ENCODE data around the gene ANGPTL4. TPM values are rescaled to one million over a fixed set of nuclear protein-coding genes. Genes with fewer than 3 reads are reported as not detected.
A peak's percentile ranks its signal among the peaks of the same experiment; 100 is the strongest.

The ANGPTL4 gene
- total and polyA plus RNA-seq, 2 of the 13 experiments (the other 11 are each of a cell fraction or from before 2014, with no cell fraction given) = 0.80 to 21.7 TPM

DNA sequence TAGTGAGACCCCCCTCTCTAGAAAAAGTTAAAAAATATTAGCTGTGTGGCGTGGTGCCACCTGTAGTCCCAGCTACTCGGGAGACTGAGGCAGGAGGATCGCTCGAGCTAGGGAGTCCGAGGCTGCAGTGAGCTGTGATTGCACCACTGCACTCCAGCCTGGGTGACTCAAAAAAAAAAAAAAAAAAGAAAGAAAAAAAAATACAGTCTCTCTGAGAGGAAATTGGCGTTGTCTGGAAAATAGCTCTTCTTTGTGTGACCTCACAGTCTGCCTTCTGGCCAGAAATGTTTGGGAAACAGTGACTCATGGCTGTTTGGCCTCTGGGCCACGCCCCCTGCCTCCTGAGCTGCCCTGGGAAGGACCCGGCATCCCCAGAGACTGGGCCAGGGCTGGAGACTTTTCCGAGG lies 59.9 kb downstream of the ANGPTL4 start (continued):
- TF ChIP-seq, protein P1, sequence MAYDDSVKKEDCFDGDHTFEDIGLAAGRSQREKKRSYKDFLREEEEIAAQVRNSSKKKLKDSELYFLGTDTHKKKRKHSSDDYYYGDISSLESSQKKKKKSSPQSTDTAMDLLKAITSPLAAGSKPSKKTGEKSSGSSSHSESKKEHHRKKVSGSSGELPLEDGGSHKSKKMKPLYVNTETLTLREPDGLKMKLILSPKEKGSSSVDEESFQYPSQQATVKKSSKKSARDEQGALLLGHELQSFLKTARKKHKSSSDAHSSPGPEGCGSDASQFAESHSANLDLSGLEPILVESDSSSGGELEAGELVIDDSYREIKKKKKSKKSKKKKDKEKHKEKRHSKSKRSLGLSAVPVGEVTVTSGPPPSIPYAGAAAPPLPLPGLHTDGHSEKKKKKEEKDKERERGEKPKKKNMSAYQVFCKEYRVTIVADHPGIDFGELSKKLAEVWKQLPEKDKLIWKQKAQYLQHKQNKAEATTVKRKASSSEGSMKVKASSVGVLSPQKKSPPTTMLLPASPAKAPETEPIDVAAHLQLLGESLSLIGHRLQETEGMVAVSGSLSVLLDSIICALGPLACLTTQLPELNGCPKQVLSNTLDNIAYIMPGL (CRISPR knock-in tag; IDR thresholded peaks at IDR 0.05; ENCODE audit: borderline replicate concordance in 1 of 2, low read depth in 1 of 2) = peak in 1 of 2 experiments; percentile 33; a peak in 1 of 4 replicates
- TF ChIP-seq, protein P2, sequence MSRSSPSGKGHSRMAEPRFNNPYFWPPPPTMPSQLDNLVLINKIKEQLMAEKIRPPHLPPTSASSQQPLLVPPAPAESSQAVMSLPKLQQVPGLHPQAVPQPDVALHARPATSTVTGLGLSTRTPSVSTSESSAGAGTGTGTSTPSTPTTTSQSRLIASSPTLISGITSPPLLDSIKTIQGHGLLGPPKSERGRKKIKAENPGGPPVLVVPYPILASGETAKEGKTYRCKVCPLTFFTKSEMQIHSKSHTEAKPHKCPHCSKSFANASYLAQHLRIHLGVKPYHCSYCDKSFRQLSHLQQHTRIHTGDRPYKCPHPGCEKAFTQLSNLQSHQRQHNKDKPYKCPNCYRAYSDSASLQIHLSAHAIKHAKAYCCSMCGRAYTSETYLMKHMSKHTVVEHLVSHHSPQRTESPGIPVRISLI (CRISPR knock-in tag; IDR thresholded peaks at IDR 0.05; ENCODE audit: borderline replicate concordance) = peak; percentile 92
- TF ChIP-seq ZNF766 (CRISPR knock-in tag; IDR thresholded peaks at IDR 0.05; ENCODE audit: borderline replicate concordance) (no peak), KDM2A (CRISPR knock-in tag; IDR thresholded peaks at IDR 0.05; ENCODE audit: borderline replicate concordance, low read depth) (no peak), ZNF549 (CRISPR knock-in tag; IDR thresholded peaks at IDR 0.05) (no peak), CSRNP1 (CRISPR knock-in tag; IDR thresholded peaks at IDR 0.05) (no peak), GATAD2A (CRISPR knock-in tag; IDR thresholded peaks at IDR 0.05) (peak; percentile 47; the same call in 1 of the 2 replicates), ZZZ3 (CRISPR knock-in tag; IDR thresholded peaks at IDR 0.05; ENCODE audit: borderline replicate concordance) (no peak), ZNF224 (CRISPR knock-in tag; IDR thresholded peaks at IDR 0.05) (no peak), ATM (IDR thresholded peaks at IDR 0.05; ENCODE audit: borderline replicate concordance) (no peak), SP1 (IDR thresholded peaks at IDR 0.05) (no peak), SP1 (CRISPR knock-in tag; IDR thresholded peaks at IDR 0.05) (peak; percentile 76), MNT (IDR thresholded peaks at IDR 0.05) (no peak), HOXA5 (CRISPR knock-in tag; IDR thresholded peaks at IDR 0.05) (no peak), ZNF10 (CRISPR knock-in tag; IDR thresholded peaks at IDR 0.05; ENCODE audit: borderline replicate concordance, low read depth) (no peak), ZNF570 (CRISPR knock-in tag; IDR thresholded peaks at IDR 0.05; ENCODE audit: borderline replicate concordance) (no peak), SMAD3 (CRISPR knock-in tag; IDR thresholded peaks at IDR 0.05) (peak; percentile 34; the same call in 1 of the 2 replicates), ZNF569 (CRISPR knock-in tag; IDR thresholded peaks at IDR 0.05; ENCODE audit: borderline replicate concordance) (no peak), ATF7 (IDR thresholded peaks at IDR 0.05) (peak; percentile 59), ATF7 (CRISPR knock-in tag; IDR thresholded peaks at IDR 0.05) (0 out of 2 replicates have a peak, but pooled peaks have one; percentile 49), ZKSCAN5 (CRISPR knock-in tag; IDR thresholded peaks at IDR 0.05) (no peak), FIP1L1 (IDR thresholded peaks at IDR 0.05; ENCODE audit: borderline replicate concordance, insufficient read depth, low read depth, low read length) (no peak), HES4 (CRISPR knock-in tag; IDR thresholded peaks at IDR 0.05; ENCODE audit: borderline replicate concordance) (no peak), ZNF850 (CRISPR knock-in tag; conservative IDR thresholded peaks at IDR 0.05) (no peak)
- TF ChIP-seq, protein P3, sequence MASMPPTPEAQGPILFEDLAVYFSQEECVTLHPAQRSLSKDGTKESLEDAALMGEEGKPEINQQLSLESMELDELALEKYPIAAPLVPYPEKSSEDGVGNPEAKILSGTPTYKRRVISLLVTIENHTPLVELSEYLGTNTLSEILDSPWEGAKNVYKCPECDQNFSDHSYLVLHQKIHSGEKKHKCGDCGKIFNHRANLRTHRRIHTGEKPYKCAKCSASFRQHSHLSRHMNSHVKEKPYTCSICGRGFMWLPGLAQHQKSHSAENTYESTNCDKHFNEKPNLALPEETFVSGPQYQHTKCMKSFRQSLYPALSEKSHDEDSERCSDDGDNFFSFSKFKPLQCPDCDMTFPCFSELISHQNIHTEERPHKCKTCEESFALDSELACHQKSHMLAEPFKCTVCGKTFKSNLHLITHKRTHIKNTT (CRISPR knock-in tag; IDR thresholded peaks at IDR 0.05) = no peak
